Endometrium (tissue), 2 donors: Measurements from ENCODE around the gene CYB561D2.

Source experiments
- FAIRE-seq: peaks from 2 replicates; lab custom pipeline; 2012; peaks lifted over from hg19 to GRCh38; lab: Jason Lieb, UNC
- donor health status: control.
- donor health status: control.

The CYB561D2 gene

GRCh38 chr3:50341996-50342650 lies 8.5 kb upstream of the CYB561D2 start:
- FAIRE-seq, result no peak

- no peak for FAIRE-seq
Measured at GRCh38 chr3:50342813-50343633, 7.6 kb upstream of the CYB561D2 start.

GRCh38 chr3:50345008-50345407 lies 5.7 kb upstream of the CYB561D2 start:
- FAIRE-seq, result no peak

- FAIRE-seq, result no peak
Measured at GRCh38 chr3:50345586-50346234, 5.0 kb upstream of the CYB561D2 start, which contains the start of gene ZMYND10. Gene ZMYND10 (minus strand): TSS chr3:50345732. CDS start chr3:50345579, 153 bp downstream.

GRCh38 chr3:50347187-50347813 lies 3.4 kb upstream of the CYB561D2 start:
- FAIRE-seq, result peak; percentile 82

GRCh38 chr3:50350213-50350526 lies 492 bp upstream of the CYB561D2 start:
- no peak for FAIRE-seq

GRCh38 chr3:50351323-50351697 lies 648 bp downstream of the CYB561D2 start:
- no peak for FAIRE-seq

- FAIRE-seq, result no peak
Measured at GRCh38 chr3:50352781-50353180, 2.1 kb downstream of the CYB561D2 start.

- no peak for FAIRE-seq
Measured at GRCh38 chr3:50353245-50354004, 2.8 kb downstream of the CYB561D2 start.

GRCh38 chr3:50354186-50354764 lies 3.6 kb downstream of the CYB561D2 start:
- no peak for FAIRE-seq

GRCh38 chr3:50354850-50355249 lies 4.2 kb downstream of the CYB561D2 start:
- no peak for FAIRE-seq

- no peak for FAIRE-seq
Measured at GRCh38 chr3:50355829-50356552, 5.3 kb downstream of the CYB561D2 start.

- no peak for FAIRE-seq
Measured at GRCh38 chr3:50356553-50356952, 5.9 kb downstream of the CYB561D2 start.

- no peak for FAIRE-seq
Measured at GRCh38 chr3:50357481-50357880, 6.8 kb downstream of the CYB561D2 start.

- no peak for FAIRE-seq
Measured at GRCh38 chr3:50358355-50358910, 7.8 kb downstream of the CYB561D2 start.

- FAIRE-seq, result peak; percentile 98
Measured at GRCh38 chr3:50358911-50359759, 8.5 kb downstream of the CYB561D2 start, which contains the start of gene TMEM115. Gene TMEM115 (minus strand): TSS chr3:50359521. CDS start chr3:50359063, 458 bp downstream.

GRCh38 chr3:50359760-50360110 lies 9.1 kb downstream of the CYB561D2 start:
- FAIRE-seq, result no peak

GRCh38 chr3:50364573-50365079 lies 14.0 kb downstream of the CYB561D2 start:
- no peak for FAIRE-seq

GRCh38 chr3:50365080-50365841 lies 14.6 kb downstream of the CYB561D2 start:
- no peak for FAIRE-seq
